GM12801 (cell line): ENCODE results near the gene HBG1.

ENCODE experiments used
- CTCF ChIP-seq: IDR thresholded peaks from one replicate; pipeline ENCODE4 v1.5.1; 2011; ENCODE audit warnings: control low read depth; ENCODE audit not compliant: insufficient read length; ENCODE audit errors: extremely low read depth

HBG1 gene

GRCh38 chr11:5288906-5289550 lies 39.4 kb upstream of the HBG1 start:
- no peak for TF ChIP-seq CTCF

GRCh38 chr11:5288108-5288905 lies 38.6 kb upstream of the HBG1 start:
- no peak for TF ChIP-seq CTCF

GRCh38 chr11:5286901-5287300 lies 37.2 kb upstream of the HBG1 start:
- no peak for TF ChIP-seq CTCF

- no peak for TF ChIP-seq CTCF
Measured at GRCh38 chr11:5286351-5286750, 36.7 kb upstream of the HBG1 start.

GRCh38 chr11:5285703-5286340 lies 36.2 kb upstream of the HBG1 start:
- no peak for TF ChIP-seq CTCF

GRCh38 chr11:5284637-5285036 lies 35.0 kb upstream of the HBG1 start:
- TF ChIP-seq CTCF: no peak

- TF ChIP-seq CTCF: no peak
Measured at GRCh38 chr11:5283882-5284281, 34.2 kb upstream of the HBG1 start.
